ENCODE measurements around the gene MAPK12.
A peak's percentile ranks its signal among the peaks of the same experiment; 100 is the strongest.

The MAPK12 gene

DNA sequence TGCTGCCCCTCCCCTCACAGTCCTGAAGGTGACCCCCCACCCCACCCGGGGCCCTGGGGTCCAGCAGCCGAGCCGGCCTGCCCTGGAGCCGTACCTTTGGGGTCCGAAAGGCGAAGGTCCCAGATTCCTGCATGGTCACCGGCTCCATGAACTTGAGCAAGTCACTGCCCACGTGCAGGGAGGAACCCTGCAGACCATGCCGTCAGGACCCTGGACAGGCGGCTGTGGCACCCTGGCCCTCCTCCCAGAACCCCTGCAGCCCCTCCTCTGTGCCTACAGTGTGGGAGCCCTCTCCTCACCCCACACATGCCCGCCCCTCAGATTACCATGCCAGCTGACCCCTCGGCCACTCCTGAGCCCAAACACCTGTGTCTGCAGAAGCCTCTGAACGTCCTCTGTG is 23.0 kb upstream of the MAPK12 start:
- no peak for DNase-seq (ENCODE audit: low spot score)
- Histone ChIP-seq H3K4ac (ENCODE audit: low read length) (no peak overlapping the region), H2AK5ac (ENCODE audit: low read depth, low read length) (no peak overlapping the region), H3K9ac (ENCODE audit: low read depth, low read length, poor library complexity) (no peak overlapping the region), H2BK15ac (ENCODE audit: low read length) (no peak overlapping the region), H3K9me3 (replicated peaks in 1 of 2; ENCODE audit: control insufficient read depth in 2 of 2, insufficient read depth in 1 of 2, low read depth in 1 of 2, low read length in 2 of 2) (no peaks in the 10 kb centered on the region), H3K18ac (ENCODE audit: low read length) (no peak overlapping the region), H2BK5ac (ENCODE audit: low read length) (no peak overlapping the region), H2BK120ac (ENCODE audit: low read depth, low read length) (no peak overlapping the region), H3K27me3 (ENCODE audit: control insufficient read depth in 3 of 3, insufficient read depth in 3 of 3, low read depth in 1 of 3, low read length in 3 of 3) (no peaks in the 10 kb centered on the region), H2AFZ (ENCODE audit: low read length) (no peak overlapping the region), H2BK12ac (ENCODE audit: low read length) (no peak overlapping the region), H3K27ac (replicated peaks; ENCODE audit: low read length) (no peak overlapping the region), H4K91ac (ENCODE audit: low read depth, low read length, poor library complexity) (no peak overlapping the region), H3K14ac (ENCODE audit: low read length) (no peak overlapping the region), H3K4me3 (ENCODE audit: low read length in 2 of 2) (no peak overlapping the region), H4K8ac (ENCODE audit: low read depth, low read length) (no peak overlapping the region), H3K4me1 (ENCODE audit: control insufficient read depth in 2 of 2, insufficient read depth in 1 of 2, low read depth in 1 of 2, low read length in 2 of 2) (no peaks in the 10 kb centered on the region), H3K23ac (ENCODE audit: low read depth, low read length, poor library complexity) (no peak overlapping the region), H3K4me2 (ENCODE audit: insufficient read depth, low read length, poor library complexity, severe bottlenecking) (no peak overlapping the region), H3K79me1 (ENCODE audit: low read depth, low read length) (peaks cover 32% of the 10 kb centered on the region), H3K36me3 (replicated peaks in 1 of 2; ENCODE audit: control insufficient read depth in 2 of 2, insufficient read depth in 2 of 2, low read length in 2 of 2) (peaks cover 67 to 93% of the 10 kb centered on the region in 2 donors)
- no CpG with 5 or more reads among the region's 13 CpGs for WGBS, 2 donors (ENCODE audit: extremely low coverage in 2 of 2, insufficient read length in 2 of 2, insufficient replicate concordance in 1 of 2)

DNA sequence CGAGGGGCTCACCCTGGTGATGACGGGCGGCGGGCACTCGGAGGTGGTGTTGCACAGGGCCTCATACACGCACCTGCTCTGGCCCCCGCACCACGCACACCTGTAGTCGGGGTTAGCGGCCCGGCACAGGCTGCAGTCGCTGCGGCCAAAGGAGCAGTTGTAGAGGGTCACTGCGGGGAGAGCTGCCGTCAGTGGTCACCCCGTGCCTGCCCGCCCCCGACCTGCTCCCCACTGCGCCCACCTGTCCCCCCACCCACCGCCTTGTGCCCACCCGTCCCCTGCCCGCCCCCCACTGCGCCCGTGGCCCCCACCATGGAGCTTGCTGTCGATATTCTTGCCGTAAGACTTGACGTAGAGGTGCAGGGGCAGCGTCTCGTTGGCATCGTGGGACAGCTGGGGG is 22.3 kb upstream of the MAPK12 start:
- Histone ChIP-seq H2AFZ (ENCODE audit: low read length) (no peak overlapping the region), H4K8ac (ENCODE audit: low read depth, low read length) (peak overlapping the region; percentile 43), H3K4ac (ENCODE audit: low read length) (no peak overlapping the region), H4K91ac (ENCODE audit: low read depth, low read length, poor library complexity) (no peak overlapping the region), H3K36me3 (replicated peaks in 1 of 2; ENCODE audit: control insufficient read depth in 2 of 2, insufficient read depth in 2 of 2, low read length in 2 of 2) (peaks cover 66 to 93% of the 10 kb centered on the region in 2 donors), H2AK5ac (ENCODE audit: low read depth, low read length) (no peak overlapping the region), H3K27me3 (ENCODE audit: control insufficient read depth in 3 of 3, insufficient read depth in 3 of 3, low read depth in 1 of 3, low read length in 3 of 3) (no peaks in the 10 kb centered on the region), H3K79me1 (ENCODE audit: low read depth, low read length) (peaks cover 26% of the 10 kb centered on the region), H3K27ac (replicated peaks; ENCODE audit: low read length) (no peak overlapping the region), H3K23ac (ENCODE audit: low read depth, low read length, poor library complexity) (no peak overlapping the region), H3K14ac (ENCODE audit: low read length) (no peak overlapping the region), H3K9ac (ENCODE audit: low read depth, low read length, poor library complexity) (no peak overlapping the region), H3K4me3 (ENCODE audit: low read length in 2 of 2) (no peak overlapping the region), H2BK12ac (ENCODE audit: low read length) (no peak overlapping the region), H3K18ac (ENCODE audit: low read length) (no peak overlapping the region), H3K9me3 (replicated peaks in 1 of 2; ENCODE audit: control insufficient read depth in 2 of 2, insufficient read depth in 1 of 2, low read depth in 1 of 2, low read length in 2 of 2) (no peaks in the 10 kb centered on the region), H2BK15ac (ENCODE audit: low read length) (no peak overlapping the region), H3K4me2 (ENCODE audit: insufficient read depth, low read length, poor library complexity, severe bottlenecking) (no peak overlapping the region), H2BK120ac (ENCODE audit: low read depth, low read length) (no peak overlapping the region), H2BK5ac (ENCODE audit: low read length) (no peak overlapping the region), H3K4me1 (ENCODE audit: control insufficient read depth in 2 of 2, insufficient read depth in 1 of 2, low read depth in 1 of 2, low read length in 2 of 2) (no peaks in the 10 kb centered on the region)
- WGBS, 2 donors (ENCODE audit: extremely low coverage in 2 of 2, insufficient read length in 2 of 2, insufficient replicate concordance in 1 of 2), result no CpG with 5 or more reads among the region's 30 CpGs
- DNase-seq (ENCODE audit: low spot score), result no peak

DNA sequence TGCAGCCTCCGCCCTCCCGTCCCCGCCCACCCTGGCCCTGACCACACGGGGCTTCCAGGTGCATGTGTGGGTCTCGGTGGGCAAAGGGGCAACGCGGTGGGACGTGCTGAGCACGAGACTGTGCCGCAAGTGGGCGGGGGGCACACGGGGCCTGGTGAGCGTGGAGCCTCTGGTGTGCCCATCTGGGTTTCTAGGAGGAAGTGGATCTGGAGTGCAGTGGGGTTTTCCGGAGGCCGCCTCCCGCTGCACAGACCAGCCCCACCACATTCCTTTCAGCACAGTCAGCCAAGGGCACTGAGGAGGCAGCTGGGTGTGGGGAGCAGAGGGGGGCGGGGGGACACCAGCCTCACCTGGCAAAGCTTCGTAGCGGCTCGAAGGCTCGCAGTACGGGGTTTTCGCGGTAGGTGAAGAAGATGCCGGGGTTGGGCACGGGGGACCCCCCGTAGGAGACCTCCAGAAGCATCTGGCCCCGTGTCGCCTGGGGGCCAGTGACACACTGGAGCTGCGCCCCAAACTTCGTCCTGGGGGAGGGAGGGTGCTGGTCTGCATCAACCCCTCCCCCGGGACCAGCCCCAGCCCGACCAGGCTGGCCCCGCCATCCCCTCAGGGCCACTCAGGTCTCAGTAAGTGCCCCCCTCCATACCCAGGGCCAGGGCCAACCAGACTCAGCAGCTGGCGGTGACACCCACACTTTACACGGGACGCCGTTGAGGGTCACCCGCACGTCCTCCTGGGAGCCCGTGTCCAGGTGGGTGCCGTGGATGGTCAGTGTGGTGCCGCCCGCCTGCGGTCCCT is 21.1 kb upstream of the MAPK12 start:
- H2AFZ ChIP-seq (ENCODE audit: low read length), result no peak overlapping the region
- no peaks in the 10 kb centered on the region for H3K27me3 ChIP-seq (ENCODE audit: control insufficient read depth in 3 of 3, insufficient read depth in 3 of 3, low read depth in 1 of 3, low read length in 3 of 3)
- H4K8ac ChIP-seq (ENCODE audit: low read depth, low read length), result no peak overlapping the region
- no peak overlapping the region for H2BK15ac ChIP-seq (ENCODE audit: low read length)
- no peak overlapping the region for H2AK5ac ChIP-seq (ENCODE audit: low read depth, low read length)
- H3K4ac ChIP-seq (ENCODE audit: low read length), result no peak overlapping the region
- no peaks in the 10 kb centered on the region for H3K4me1 ChIP-seq (ENCODE audit: control insufficient read depth in 2 of 2, insufficient read depth in 1 of 2, low read depth in 1 of 2, low read length in 2 of 2)
- peaks cover 14% of the 10 kb centered on the region for H3K79me1 ChIP-seq (ENCODE audit: low read depth, low read length)
- no peak overlapping the region for H3K23ac ChIP-seq (ENCODE audit: low read depth, low read length, poor library complexity)
- whole genome bisulfite sequencing, 2 donors (ENCODE audit: extremely low coverage in 2 of 2, insufficient read length in 2 of 2, insufficient replicate concordance in 1 of 2), result no CpG with 5 or more reads among the region's 45 CpGs
- H3K4me2 ChIP-seq (ENCODE audit: insufficient read depth, low read length, poor library complexity, severe bottlenecking), result no peak overlapping the region
- no peak overlapping the region for H3K18ac ChIP-seq (ENCODE audit: low read length)
- H4K91ac ChIP-seq (ENCODE audit: low read depth, low read length, poor library complexity), result no peak overlapping the region
- H2BK5ac ChIP-seq (ENCODE audit: low read length), result peak overlapping the region; percentile 13
- H3K36me3 ChIP-seq (replicated peaks in 1 of 2; ENCODE audit: control insufficient read depth in 2 of 2, insufficient read depth in 2 of 2, low read length in 2 of 2), result peaks cover 70 to 93% of the 10 kb centered on the region in 2 donors
- no peak for DNase-seq (ENCODE audit: low spot score)
- H2BK120ac ChIP-seq (ENCODE audit: low read depth, low read length), result no peak overlapping the region
- peak overlapping the region; percentile 70 for H3K9ac ChIP-seq (ENCODE audit: low read depth, low read length, poor library complexity)
- H2BK12ac ChIP-seq (ENCODE audit: low read length), result peak overlapping the region; percentile 73
- no peak overlapping the region for H3K27ac ChIP-seq (replicated peaks; ENCODE audit: low read length)
- H3K9me3 ChIP-seq (replicated peaks in 1 of 2; ENCODE audit: control insufficient read depth in 2 of 2, insufficient read depth in 1 of 2, low read depth in 1 of 2, low read length in 2 of 2), result no peaks in the 10 kb centered on the region
- no peak overlapping the region for H3K4me3 ChIP-seq (ENCODE audit: low read length in 2 of 2)
- no peak overlapping the region for H3K14ac ChIP-seq (ENCODE audit: low read length)

DNA sequence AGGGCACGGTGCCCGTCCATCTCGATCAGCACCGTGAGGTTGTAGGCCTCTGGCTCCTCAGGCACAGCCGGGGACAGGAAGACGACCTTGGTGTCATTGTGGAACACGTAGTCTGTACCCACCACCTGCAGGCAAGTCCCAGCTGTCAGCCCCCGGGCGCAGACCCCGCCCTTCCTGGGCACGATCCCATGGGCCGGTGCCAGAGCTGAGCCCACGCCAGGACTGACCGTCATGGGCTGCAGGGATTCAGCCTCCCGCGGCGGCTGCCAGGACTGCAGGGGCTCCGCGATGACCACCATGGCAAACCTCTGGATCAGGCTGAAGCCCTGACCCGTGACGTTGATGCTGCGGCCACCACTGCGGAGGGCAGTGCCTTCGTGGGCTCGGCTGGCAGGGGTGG is 20.5 kb upstream of the MAPK12 start:
- H3K36me3 ChIP-seq (replicated peaks in 1 of 2; ENCODE audit: control insufficient read depth in 2 of 2, insufficient read depth in 2 of 2, low read length in 2 of 2), result peaks cover 71 to 93% of the 10 kb centered on the region in 2 donors
- no peak overlapping the region for H2BK120ac ChIP-seq (ENCODE audit: low read depth, low read length)
- no peak overlapping the region for H2BK5ac ChIP-seq (ENCODE audit: low read length)
- H2BK15ac ChIP-seq (ENCODE audit: low read length), result no peak overlapping the region
- H3K4me3 ChIP-seq (ENCODE audit: low read length in 2 of 2), result no peak overlapping the region
- no peak overlapping the region for H3K9ac ChIP-seq (ENCODE audit: low read depth, low read length, poor library complexity)
- no peak overlapping the region for H3K4ac ChIP-seq (ENCODE audit: low read length)
- H3K18ac ChIP-seq (ENCODE audit: low read length), result no peak overlapping the region
- no peak overlapping the region for H3K14ac ChIP-seq (ENCODE audit: low read length)
- no peak overlapping the region for H2BK12ac ChIP-seq (ENCODE audit: low read length)
- no peak overlapping the region for H3K27ac ChIP-seq (replicated peaks; ENCODE audit: low read length)
- H2AK5ac ChIP-seq (ENCODE audit: low read depth, low read length), result no peak overlapping the region
- no peak overlapping the region for H4K8ac ChIP-seq (ENCODE audit: low read depth, low read length)
- peaks cover 10% of the 10 kb centered on the region for H3K79me1 ChIP-seq (ENCODE audit: low read depth, low read length)
- H3K4me1 ChIP-seq (ENCODE audit: control insufficient read depth in 2 of 2, insufficient read depth in 1 of 2, low read depth in 1 of 2, low read length in 2 of 2), result no peaks in the 10 kb centered on the region
- DNase-seq (ENCODE audit: low spot score), result no peak
- no peaks in the 10 kb centered on the region for H3K9me3 ChIP-seq (replicated peaks in 1 of 2; ENCODE audit: control insufficient read depth in 2 of 2, insufficient read depth in 1 of 2, low read depth in 1 of 2, low read length in 2 of 2)
- H3K4me2 ChIP-seq (ENCODE audit: insufficient read depth, low read length, poor library complexity, severe bottlenecking), result no peak overlapping the region
- no peak overlapping the region for H2AFZ ChIP-seq (ENCODE audit: low read length)
- no CpG with 5 or more reads among the region's 25 CpGs for WGBS, 2 donors (ENCODE audit: extremely low coverage in 2 of 2, insufficient read length in 2 of 2, insufficient replicate concordance in 1 of 2)
- peak overlapping the region; percentile 43 for H3K23ac ChIP-seq (ENCODE audit: low read depth, low read length, poor library complexity)
- H4K91ac ChIP-seq (ENCODE audit: low read depth, low read length, poor library complexity), result no peak overlapping the region
- no peaks in the 10 kb centered on the region for H3K27me3 ChIP-seq (ENCODE audit: control insufficient read depth in 3 of 3, insufficient read depth in 3 of 3, low read depth in 1 of 3, low read length in 3 of 3)

Measured in neuronal stem cell (in vitro differentiated cells).